GM19395 (cell line): Measurements from ENCODE around the gene EVI2A.
"Not testable (repeated sequence)": the region's sequence is repeated elsewhere in the genome, so short reads cannot be mapped to it uniquely, and the experiment has no call there.

Experiments
- ATAC-seq: cut with Tn5 transposase; IDR thresholded peaks from one replicate; pipeline ENCODE4 v1.9.1; 2021; ENCODE audit warnings: mild to moderate bottlenecking, moderate library complexity; ENCODE audit not compliant: unreplicated experiment

Gene EVI2A

DNA sequence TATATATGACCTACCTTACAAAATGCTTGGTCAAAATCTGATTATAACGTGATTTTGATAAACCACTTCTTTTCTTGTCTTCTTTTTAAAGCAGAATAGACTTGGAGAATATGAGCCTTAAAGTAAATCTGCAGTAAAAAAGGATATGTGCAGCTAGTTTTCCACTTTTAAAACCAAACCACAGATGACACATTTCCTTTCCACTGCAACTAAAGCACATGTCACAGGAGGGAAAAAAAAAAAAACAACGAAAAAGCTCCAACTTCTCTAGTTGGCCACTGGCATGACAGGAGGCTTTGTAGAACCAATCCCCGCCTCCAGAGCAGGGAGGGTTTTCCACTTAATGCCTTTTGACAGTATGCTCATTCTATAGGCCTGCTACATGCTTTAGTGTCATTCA, at the start of gene EVI2A:
Gene EVI2A (minus strand): TSS at position 142 of the 400 bp plus-strand sequence. CDS start 2,609 bp downstream, outside the sequence.
- ATAC-seq, result no peak

- ATAC-seq, result no peak
These were observed 47.8 kb upstream of the EVI2A start for GRCh38 chr17:31369266-31369665.

GRCh38 chr17:31366088-31366487, 44.7 kb upstream of the EVI2A start:
- no peak for ATAC-seq

- no peak for ATAC-seq
These were observed 42.6 kb upstream of the EVI2A start for GRCh38 chr17:31364012-31364411.

DNA sequence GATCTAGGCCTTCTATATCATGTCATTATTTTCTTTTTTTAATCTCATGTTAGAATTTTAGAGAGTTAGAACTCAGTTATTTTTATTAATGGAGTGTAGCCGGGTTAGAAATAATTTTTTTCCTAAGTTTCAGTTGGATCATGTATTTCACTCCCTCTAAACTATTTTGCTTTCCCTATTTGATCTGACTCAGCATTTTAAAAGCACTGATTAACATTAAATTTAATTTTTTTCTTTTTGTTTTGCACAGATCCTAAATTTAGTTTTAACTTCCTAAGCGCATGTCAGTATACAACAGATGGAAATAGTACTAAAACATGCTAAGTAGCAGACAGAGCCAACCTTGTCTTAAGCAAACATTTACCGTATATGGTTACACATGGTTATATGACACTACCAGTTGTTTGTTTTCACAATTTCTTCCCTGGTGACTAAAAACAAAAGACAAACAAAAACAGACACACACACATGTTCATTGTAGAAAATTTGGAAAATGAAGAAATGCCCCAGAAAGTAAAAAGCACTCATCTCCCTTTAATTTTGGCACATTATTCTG, 36.5 kb upstream of the EVI2A start:
- ATAC-seq, result no peak

DNA sequence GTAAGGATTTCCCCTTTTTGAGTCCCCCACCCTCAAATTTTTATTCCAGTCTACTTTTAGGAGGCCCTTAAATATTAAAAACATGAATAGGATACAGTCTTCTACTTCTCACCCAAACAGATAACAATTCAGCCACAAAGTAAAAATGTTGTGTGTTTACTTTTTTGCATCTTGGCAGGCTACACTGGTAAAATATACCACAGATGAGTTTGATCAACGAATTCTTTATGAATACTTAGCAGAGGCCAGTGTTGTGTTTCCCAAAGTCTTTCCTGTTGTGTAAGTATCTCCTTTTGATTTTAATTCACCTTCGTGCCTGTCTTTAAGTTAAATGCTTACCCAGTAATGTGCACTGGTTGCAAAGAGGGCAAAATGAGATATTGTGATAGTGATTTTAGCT, 35.7 kb upstream of the EVI2A start:
- ATAC-seq, result no peak

GRCh38 chr17:31355935-31356334, 34.5 kb upstream of the EVI2A start:
- ATAC-seq, result no peak

- no peak for ATAC-seq
These were observed 28.0 kb upstream of the EVI2A start for GRCh38 chr17:31349454-31349853.

DNA sequence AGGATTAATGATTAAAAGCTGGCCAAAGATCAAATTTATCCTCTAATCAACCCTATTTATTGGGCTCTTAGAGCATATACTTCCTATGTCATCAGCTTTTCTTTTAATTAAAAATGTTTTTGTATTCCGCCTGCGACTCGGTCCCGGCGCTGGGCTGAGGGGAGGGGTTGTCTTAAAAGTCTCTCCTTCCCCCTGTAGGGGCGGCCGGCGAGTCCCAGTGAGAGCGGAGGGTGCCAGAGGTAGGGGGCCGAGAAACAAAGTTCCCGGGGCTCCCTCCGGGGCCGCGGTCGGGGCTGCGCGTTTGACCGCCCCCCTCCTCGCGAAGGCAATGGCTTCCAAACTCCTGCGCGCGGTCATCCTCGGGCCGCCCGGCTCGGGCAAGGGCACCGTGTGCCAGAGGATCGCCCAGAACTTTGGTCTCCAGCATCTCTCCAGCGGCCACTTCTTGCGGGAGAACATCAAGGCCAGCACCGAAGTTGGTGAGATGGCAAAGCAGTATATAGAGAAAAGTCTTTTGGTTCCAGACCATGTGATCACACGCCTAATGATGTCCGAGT, 23.8 kb upstream of the EVI2A start:
- ATAC-seq, result not testable (repeated sequence)

DNA sequence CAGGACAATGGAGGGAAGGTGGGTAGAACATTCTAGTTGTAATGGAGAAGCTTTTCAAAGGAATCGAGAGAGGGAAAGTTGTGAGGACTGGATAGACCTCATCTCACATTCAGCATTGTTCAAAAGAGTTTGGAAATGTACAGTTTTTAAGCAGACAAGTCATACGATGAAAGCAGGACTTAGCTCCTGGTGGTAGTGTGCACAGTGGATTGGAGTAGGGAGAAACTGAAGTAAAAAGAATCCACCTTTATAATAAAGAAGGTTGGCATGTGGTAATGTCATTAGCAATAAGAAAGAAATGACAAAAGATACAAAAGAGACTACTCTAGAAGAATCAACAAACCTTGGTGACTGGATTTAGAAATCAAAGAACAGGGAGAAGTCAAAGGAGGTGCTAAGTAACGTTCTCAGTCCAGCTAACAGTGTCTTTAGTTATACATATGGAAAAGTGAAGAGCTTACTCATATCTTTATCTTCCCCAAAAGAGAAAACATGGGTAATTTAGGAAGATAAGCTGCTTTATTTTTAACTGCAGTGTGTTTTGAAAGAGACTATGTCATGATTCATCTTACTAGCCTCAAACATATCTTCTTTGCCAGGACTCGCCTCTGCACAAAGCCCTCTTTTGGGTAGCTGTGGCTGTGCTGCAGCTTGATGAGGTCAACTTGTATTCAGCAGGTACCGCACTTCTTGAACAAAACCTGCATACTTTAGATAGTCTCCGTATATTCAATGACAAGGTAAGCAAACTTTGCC, 18.7 kb upstream of the EVI2A start:
- no peak for ATAC-seq

DNA sequence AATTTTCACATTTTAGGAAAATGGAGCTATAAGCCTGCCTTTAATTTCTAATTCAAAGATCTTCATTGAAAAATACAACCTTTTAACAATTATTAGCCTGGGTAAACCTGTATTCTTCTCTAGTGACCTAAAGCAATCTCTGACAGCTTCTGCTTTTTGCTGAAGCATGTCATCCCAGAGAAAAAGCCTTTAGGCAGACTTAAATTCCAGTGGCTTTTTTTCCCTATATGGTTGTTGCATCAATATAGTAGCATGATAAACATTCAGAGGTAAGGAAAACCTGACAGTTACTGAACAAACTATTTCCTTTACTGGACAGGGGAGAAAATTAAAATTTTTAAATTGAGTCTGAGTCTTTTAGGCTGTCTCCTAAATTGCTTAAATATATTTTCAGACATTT, 7.8 kb upstream of the EVI2A start:
- no peak for ATAC-seq

DNA sequence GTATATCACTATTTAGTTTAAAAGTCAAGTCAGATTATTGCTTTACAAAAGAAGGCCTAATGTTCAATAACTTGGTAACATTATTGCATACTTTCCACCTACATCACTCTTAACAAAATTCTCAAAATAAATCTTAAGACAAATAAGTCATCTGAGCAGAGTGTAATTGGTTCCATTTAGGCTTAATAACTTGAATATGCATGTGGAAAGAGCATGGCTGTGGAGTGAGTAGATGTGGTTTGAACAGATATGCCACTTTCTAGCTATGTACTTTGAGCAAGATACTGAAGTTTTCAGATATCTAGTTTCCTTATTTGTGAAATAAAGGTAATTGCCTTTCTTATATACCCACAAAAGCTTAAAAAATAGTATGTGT, 6.7 kb upstream of the EVI2A start:
- no peak for ATAC-seq

DNA sequence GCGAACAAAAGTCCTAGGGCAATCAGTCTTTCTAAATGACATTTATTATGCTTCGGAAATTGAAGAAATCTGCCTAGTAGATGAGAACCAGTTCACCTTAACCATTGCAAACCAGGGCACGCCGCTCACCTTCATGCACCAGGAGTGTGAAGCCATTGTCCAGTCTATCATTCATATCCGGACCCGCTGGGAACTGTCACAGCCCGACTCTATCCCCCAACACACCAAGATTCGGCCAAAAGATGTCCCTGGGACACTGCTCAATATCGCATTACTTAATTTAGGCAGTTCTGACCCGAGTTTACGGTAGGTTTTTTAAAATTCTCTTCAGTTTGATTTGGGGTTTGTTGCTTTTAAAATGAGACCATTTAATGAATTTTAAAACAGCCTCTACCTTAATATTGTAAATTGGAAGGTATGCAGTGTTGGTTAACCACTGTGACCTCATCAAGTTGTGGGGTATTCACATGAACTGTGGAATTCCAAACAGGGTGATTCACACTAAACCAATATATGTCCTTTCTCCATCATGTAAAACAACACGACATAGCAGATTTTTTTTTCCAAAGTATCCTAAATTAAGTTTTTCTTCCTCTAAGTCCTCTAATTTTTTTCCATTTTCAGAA, 6.2 kb upstream of the EVI2A start:
- ATAC-seq, result no peak

DNA sequence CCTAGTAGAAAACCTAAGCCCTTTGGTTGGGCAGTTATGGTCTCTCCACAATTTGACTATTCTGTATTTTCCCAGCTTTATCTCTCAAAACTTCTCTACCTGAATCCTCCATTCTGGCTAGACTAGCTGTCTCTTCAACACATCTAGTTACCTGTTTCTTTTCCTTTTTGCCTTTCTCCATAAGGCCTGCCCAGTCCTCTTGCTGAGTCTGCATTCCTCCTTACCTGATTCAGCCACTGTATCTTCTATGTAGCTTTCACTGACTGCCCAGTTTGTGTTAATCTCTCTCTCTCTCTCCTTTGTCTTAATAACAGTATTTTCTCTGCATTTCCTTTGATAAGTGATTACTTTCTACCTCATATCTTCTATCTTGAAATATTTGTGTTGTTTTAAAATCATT, 2.1 kb upstream of the EVI2A start:
- ATAC-seq, result no peak

DNA sequence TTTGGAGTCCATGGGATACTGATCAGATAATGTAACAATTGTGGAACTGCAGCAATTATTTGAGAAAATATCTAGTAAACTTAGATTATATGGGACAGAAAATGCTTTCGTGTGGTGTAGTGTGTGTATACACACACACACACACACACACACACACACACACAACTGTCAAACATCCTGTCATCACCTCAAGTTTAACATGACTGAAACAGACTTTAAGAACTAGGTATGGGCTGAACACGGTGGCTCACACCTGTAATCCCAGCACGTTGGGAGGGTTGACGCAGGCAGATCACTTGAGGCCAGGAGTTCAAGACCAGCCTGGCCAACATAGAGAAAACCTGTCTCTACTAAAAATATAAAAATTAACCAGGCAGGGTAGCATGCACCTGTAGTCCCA, 544 bp upstream of the EVI2A start:
- no peak for ATAC-seq

GRCh38 chr17:31320791-31321190, 631 bp downstream of the EVI2A start:
- no peak for ATAC-seq

DNA sequence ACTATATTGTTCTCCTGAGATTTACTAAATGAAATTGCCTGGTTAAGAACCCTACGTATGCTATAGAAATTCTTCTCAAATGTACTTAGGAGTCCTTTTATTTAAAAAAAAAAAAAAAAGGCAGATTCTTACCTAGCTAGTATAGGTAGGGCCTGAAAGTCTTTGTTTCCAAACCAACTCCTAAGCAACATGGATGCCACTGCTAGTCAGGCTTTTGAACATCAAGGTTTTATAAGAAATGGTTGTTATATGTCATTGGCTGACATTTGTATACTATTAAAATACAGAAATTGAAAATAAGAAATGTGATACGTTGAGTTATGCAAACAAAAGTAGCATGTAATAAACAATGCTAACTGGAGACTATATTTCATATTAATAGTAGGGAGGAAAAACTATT, 1.2 kb downstream of the EVI2A start:
- ATAC-seq, result no peak

DNA sequence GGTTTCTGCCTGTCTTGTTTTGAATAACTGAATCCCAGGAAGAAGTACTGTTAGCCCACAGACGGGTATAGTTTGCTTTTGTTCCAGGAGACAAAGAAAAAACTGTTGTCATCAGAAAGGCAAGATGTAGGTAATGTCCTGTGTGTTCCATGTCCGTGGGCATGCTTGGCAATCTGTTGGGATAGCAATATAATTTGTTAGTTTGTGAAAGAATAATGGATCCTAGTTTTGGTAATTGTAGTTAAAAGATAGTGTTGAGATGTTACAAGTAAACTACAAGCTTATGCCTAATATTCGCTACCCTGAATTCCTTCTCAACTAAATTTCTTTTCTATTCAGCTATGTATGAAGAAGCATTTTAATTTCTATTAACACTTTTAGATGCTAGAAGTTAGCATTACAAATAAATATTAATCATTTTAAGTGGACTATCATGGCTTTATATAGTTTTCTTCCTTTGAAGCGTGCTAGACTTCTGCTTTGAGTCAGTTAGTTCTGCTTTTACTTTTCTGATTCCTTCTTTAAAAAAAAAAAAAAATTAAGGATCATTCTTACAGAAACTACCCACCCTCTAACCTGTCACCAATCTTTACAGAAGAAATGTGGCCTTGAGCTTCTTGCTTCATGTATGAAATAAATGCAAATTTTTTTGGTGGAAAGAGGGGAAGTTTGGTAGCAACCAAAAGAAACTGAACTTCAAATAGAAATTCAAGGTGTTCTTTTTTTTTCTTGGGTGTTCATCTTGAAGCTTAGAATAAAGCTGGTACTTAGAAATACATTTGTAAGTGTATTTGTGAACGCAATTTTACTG, 2.4 kb downstream of the EVI2A start:
- no peak for ATAC-seq

- peak; percentile 53 for ATAC-seq
These were observed 3.1 kb downstream of the EVI2A start for GRCh38 chr17:31318298-31318801.

DNA sequence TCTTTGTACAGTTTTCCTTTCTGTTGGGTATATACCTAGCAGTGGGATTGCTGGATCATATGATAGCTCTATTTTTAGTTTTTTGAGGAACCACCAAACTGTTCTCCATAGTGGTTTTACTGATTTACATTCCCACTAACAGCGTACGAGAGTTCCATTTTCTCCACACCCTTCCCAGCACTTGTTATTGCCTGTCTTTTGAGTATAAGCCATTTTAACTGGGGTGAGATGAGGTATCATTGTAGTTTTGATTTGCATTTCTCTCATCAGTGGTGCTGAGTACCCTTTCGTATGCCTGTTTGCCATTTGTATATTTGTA, 6.7 kb downstream of the EVI2A start:
- no peak for ATAC-seq
